ENCODE measurements around the gene PHGDH. TPM values are rescaled to one million over a fixed set of nuclear protein-coding genes. Genes with fewer than 3 reads are reported as not detected.

PHGDH gene
- total RNA-seq (2021) (592 to 630 TPM (median 618 TPM) in 3 replicates), Bru-seq, nascent RNA (percentile 81 among the genes with signal in this experiment)
- long read RNA-seq, experiment 1, transcript PHGDH-201 (11 exons, 3,180 nt), result minor isoform, 19 of 1,110 reads
- long read RNA-seq, experiment 1, transcript PHGDH-208 (12 exons, 2,096 nt), result major isoform, 967 of 1,110 reads
- long read RNA-seq, experiment 1, transcript PHGDH-205 (4 exons, 1,754 nt), result minor isoform, 6 of 1,110 reads
- long read RNA-seq, experiment 1, transcript PHGDH-232 (12 exons, 1,774 nt), result minor isoform, 7 of 1,110 reads
- long read RNA-seq, experiment 1, partial matches to known transcripts, result 47 of 1,110 reads
- long read RNA-seq, experiment 1, other reads (novel, unspliced or antisense), result 60 of 1,110 reads
- long read RNA-seq, experiment 2, transcript PHGDH-208 (12 exons, 2,096 nt), result major isoform, 487 of 706 reads
- long read RNA-seq, experiment 2, transcript PHGDH-205 (4 exons, 1,754 nt), result minor isoform, 11 of 706 reads
- long read RNA-seq, experiment 2, transcript PHGDH-201 (11 exons, 3,180 nt), result minor isoform, 13 of 706 reads
- long read RNA-seq, experiment 2, partial matches to known transcripts, result 125 of 706 reads
- long read RNA-seq, experiment 2, other reads (novel, unspliced or antisense), result 66 of 706 reads
- long read RNA-seq, experiment 3, transcript PHGDH-232 (12 exons, 1,774 nt), result minor isoform, 5 of 1,881 reads
- long read RNA-seq, experiment 3, transcript PHGDH-221 (5 exons, 1,180 nt), result minor isoform, 62 of 1,881 reads
- long read RNA-seq, experiment 3, transcript PHGDH-208 (12 exons, 2,096 nt), result major isoform, 1,101 of 1,881 reads
- long read RNA-seq, experiment 3, transcript PHGDH-201 (11 exons, 3,180 nt), result minor isoform, 531 of 1,881 reads
- long read RNA-seq, experiment 3, partial matches to known transcripts, result 104 of 1,881 reads
- long read RNA-seq, experiment 3, other reads (novel, unspliced or antisense), result 72 of 1,881 reads

DNA sequence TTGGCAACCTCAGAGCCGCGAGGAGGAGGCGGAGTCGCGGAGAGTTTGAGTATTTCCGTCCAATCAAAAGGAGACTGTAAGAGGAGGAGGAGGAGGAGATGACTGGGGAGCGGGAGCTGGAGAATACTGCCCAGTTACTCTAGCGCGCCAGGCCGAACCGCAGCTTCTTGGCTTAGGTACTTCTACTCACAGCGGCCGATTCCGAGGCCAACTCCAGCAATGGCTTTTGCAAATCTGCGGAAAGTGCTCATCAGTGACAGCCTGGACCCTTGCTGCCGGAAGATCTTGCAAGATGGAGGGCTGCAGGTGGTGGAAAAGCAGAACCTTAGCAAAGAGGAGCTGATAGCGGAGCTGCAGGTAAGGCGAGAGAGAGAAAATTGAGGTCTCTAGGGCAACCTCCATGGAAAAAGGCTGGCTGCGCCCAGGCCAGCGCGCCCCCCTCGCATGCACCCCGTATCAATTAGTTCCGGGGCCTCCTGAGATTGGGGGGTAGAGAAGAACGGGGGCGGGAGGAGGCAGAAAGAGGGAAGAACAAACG is at the start of gene PHGDH:
PHGDH (plus strand) TSS at position 131 of the 538 bp plus-strand sequence; CDS start at position 220, 89 bp downstream.
- ATAC-seq (peak; percentile 73), DNase-seq (ENCODE audit: low spot score) (peak; percentile 78)
- Mint-ChIP-seq H3K27me3 (ENCODE audit: low read depth) (no peaks in the 10 kb centered on the region; the same call in 1 of the 2 replicates), H3K4me1 (peaks cover 44% of the 10 kb centered on the region), H3K4me3 (peak within 1 kb of the TSS; percentile 98), H3K27ac (peak within 1 kb of the TSS; percentile 99), H3K36me3 (peaks cover 2% of the 10 kb centered on the region; the same call in 1 of the 2 replicates), H3K9me3 (no peaks in the 10 kb centered on the region)
- ChIA-PET CTCF (interaction anchor here (1.2 to 4.7 kb wide), 6 partner anchors 24 to 100 kb away, joined by 5 to 39 read pairs (median 12); partner anchors contain the start of gene ZNF697), POLR2A (interaction anchor here (0.7 to 3.3 kb wide), 18 partner anchors 11 to 98 kb away, joined by 3 to 22 read pairs (median 4); partner anchors contain the start of gene ZNF697)
- TF ChIP-seq TCF7 (CRISPR knock-in tag; IDR thresholded peaks at IDR 0.05; ENCODE audit: low read depth), result no peak
- TF ChIP-seq MYBL2 (CRISPR knock-in tag; IDR thresholded peaks at IDR 0.05), result peak; percentile 34; the same call in 1 of the 2 replicates
- TF ChIP-seq HMGXB4 (CRISPR knock-in tag; IDR thresholded peaks at IDR 0.05), result 0 out of 2 replicates have a peak, but pooled peaks have one; percentile 67
- no peak for TF ChIP-seq MAX (CRISPR knock-in tag; IDR thresholded peaks at IDR 0.05)
- TF ChIP-seq GABPB1 (CRISPR knock-in tag; IDR thresholded peaks at IDR 0.05), result 0 out of 2 replicates have a peak, but pooled peaks have one; percentile 29
- no peak for TF ChIP-seq USF1 (CRISPR knock-in tag; IDR thresholded peaks at IDR 0.05)
- no peak for TF ChIP-seq CREM (CRISPR knock-in tag; IDR thresholded peaks at IDR 0.05)
- TF ChIP-seq ZNF416 (CRISPR knock-in tag; IDR thresholded peaks at IDR 0.05), result peak; percentile 63; the same call in 1 of the 2 replicates
- 0 out of 2 replicates have a peak, but pooled peaks have one; percentile 16 for TF ChIP-seq NFE2L1 (CRISPR knock-in tag; IDR thresholded peaks at IDR 0.05)
- TF ChIP-seq FOXK1 (CRISPR knock-in tag; IDR thresholded peaks at IDR 0.05), result no peak; the same call in 1 of the 2 replicates
- TF ChIP-seq CREB1 (CRISPR knock-in tag; IDR thresholded peaks at IDR 0.05), result no peak
- TF ChIP-seq KAT7 (CRISPR knock-in tag; IDR thresholded peaks at IDR 0.05; ENCODE audit: borderline replicate concordance), result peak; percentile 87; the same call in 1 of the 2 replicates
- peak; percentile 43; the same call in 1 of the 2 replicates for TF ChIP-seq ZNF232 (CRISPR knock-in tag; IDR thresholded peaks at IDR 0.05)
- 0 out of 2 replicates have a peak, but pooled peaks have one; percentile 59 for TF ChIP-seq PREB (CRISPR knock-in tag; IDR thresholded peaks at IDR 0.05; ENCODE audit: borderline replicate concordance)
- TF ChIP-seq, protein P1, sequence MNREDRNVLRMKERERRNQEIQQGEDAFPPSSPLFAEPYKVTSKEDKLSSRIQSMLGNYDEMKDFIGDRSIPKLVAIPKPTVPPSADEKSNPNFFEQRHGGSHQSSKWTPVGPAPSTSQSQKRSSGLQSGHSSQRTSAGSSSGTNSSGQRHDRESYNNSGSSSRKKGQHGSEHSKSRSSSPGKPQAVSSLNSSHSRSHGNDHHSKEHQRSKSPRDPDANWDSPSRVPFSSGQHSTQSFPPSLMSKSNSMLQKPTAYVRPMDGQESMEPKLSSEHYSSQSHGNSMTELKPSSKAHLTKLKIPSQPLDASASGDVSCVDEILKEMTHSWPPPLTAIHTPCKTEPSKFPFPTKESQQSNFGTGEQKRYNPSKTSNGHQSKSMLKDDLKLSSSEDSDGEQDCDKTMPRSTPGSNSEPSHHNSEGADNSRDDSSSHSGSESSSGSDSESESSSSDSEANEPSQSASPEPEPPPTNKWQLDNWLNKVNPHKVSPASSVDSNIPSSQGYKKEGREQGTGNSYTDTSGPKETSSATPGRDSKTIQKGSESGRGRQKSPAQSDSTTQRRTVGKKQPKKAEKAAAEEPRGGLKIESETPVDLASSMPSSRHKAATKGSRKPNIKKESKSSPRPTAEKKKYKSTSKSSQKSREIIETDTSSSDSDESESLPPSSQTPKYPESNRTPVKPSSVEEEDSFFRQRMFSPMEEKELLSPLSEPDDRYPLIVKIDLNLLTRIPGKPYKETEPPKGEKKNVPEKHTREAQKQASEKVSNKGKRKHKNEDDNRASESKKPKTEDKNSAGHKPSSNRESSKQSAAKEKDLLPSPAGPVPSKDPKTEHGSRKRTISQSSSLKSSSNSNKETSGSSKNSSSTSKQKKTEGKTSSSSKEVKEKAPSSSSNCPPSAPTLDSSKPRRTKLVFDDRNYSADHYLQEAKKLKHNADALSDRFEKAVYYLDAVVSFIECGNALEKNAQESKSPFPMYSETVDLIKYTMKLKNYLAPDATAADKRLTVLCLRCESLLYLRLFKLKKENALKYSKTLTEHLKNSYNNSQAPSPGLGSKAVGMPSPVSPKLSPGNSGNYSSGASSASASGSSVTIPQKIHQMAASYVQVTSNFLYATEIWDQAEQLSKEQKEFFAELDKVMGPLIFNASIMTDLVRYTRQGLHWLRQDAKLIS (CRISPR knock-in tag; IDR thresholded peaks at IDR 0.05; ENCODE audit: borderline replicate concordance), result peak; percentile 62; the same call in 1 of the 2 replicates
- 0 out of 2 replicates have a peak, but pooled peaks have one; percentile 55 for TF ChIP-seq SMAD3 (CRISPR knock-in tag; IDR thresholded peaks at IDR 0.05; ENCODE audit: borderline replicate concordance)
- no peak for TF ChIP-seq NR2C2 (CRISPR knock-in tag; IDR thresholded peaks at IDR 0.05)
- TF ChIP-seq PRRX2 (CRISPR knock-in tag; IDR thresholded peaks at IDR 0.05), result no peak
- TF ChIP-seq, protein P2, sequence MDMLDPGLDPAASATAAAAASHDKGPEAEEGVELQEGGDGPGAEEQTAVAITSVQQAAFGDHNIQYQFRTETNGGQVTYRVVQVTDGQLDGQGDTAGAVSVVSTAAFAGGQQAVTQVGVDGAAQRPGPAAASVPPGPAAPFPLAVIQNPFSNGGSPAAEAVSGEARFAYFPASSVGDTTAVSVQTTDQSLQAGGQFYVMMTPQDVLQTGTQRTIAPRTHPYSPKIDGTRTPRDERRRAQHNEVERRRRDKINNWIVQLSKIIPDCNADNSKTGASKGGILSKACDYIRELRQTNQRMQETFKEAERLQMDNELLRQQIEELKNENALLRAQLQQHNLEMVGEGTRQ (CRISPR knock-in tag; IDR thresholded peaks at IDR 0.05), result no peak
